HG03442 (cell line): ENCODE results near the gene MPC1.
"Not testable (repeated sequence)": the region's sequence is repeated elsewhere in the genome, so short reads cannot be mapped to it uniquely, and the experiment has no call there.

Experiments used
- ATAC-seq: cut with Tn5 transposase; IDR thresholded peaks from one replicate; pipeline ENCODE4 v1.9.1; 2021; ENCODE audit warnings: mild to moderate bottlenecking, moderate library complexity; ENCODE audit not compliant: unreplicated experiment

MPC1 gene

DNA sequence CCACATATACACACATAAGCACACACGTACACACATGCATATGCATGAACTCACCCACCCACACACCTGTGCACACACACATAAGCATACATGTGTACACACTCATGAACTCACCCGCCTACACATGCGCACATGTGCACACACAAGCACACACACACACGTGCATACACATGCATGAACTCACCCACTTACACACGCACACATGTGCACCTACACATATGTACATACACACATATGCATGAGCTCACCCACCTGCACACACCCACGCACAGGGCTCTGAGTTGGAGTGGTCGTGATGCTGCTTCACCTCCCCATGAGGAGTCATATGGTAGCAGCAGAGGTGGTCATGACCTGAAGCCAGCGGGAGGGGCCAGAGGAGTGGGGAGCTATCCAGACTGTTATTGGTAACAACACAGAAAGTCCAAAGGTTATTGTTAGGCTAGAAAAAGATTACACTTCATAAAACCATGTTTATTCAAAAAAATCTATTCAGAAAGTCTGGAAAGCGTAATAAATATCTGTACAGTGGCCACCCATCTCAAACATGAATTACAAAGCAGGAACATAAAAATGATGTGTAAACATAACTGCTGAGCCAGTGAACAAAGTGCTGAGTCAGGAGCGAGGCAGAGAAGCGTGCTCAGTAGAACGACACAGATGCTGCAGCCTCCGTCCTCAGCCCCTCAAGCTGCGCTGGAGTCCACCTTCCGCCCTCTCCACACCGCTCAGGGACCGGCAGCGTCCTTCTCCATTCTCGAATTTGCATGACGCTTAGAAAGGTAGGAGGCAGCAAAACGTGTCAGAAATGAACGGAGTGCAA lies 26.4 kb upstream of the MPC1 start:
- ATAC-seq = no peak

DNA sequence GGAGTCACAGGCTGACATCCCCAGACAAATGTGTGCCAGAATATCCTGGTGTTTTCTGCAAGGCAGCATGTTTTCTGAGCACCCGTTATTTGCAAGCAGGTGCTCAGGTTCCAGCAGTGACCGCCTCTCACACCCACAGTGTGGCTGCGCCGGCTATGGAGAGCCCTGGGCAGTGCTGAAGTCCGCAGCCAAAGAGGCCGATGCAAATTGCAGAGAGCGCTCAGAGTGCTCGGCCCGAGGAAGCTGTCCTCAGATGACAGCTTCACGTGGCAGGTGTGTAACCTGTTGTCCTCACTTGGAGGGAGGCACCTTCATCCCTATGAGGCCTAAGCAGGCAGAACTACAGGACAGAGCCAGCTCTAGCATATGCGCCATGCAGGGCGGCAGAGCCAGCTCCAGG lies 23.5 kb upstream of the MPC1 start:
- no peak for ATAC-seq

DNA sequence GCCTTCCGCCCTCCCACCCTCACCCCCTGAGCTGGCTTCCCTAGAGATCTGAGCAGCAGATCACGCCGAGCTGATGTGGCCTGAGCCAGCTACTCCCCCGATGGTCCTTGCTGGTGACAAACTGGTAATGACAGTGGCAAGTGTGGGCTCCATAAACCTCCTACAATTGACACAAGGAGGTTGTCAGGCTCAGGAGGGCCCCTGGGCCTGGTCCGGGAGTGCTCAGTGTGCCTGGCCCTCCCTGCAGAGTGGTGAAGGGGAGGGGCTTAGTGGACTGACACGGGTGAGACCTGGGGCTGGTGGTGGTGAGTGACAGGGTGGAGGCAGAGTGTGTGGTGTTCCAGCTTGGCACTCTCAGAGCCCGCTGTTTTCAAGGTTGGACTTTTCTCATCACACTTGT lies 22.6 kb upstream of the MPC1 start:
- no peak for ATAC-seq

DNA sequence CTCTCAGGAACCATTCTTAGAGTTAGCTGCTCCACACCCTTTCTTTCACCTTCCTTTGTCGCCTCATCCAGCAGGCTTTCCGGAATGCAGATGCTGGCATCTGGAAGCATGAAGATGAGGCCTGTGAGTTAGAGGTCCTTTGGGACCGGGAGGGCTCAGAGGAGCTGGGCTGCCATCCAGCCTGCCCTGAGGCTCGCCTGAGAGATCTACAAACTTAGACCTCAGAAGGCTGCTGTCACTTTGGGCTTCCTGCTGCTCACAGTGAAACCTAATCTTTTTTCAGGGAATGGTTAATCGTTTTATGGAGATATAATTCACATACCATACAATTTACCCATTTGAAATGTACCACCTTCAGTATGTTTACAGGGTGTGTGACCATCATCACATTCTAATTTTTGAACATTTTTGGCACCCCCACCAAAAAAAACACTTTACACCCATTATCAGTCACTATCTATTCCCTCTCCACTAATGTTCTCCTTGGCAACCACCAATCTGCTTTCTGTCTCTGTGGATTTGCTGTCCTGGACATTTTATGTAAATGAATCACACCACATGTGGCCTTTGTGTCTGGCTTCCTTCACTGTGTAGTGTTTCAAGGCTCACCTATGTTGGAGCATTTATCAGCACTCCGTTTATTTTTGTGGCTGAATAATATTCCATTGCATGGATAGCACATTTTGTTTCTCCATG lies 20.0 kb upstream of the MPC1 start:
- ATAC-seq = no peak

DNA sequence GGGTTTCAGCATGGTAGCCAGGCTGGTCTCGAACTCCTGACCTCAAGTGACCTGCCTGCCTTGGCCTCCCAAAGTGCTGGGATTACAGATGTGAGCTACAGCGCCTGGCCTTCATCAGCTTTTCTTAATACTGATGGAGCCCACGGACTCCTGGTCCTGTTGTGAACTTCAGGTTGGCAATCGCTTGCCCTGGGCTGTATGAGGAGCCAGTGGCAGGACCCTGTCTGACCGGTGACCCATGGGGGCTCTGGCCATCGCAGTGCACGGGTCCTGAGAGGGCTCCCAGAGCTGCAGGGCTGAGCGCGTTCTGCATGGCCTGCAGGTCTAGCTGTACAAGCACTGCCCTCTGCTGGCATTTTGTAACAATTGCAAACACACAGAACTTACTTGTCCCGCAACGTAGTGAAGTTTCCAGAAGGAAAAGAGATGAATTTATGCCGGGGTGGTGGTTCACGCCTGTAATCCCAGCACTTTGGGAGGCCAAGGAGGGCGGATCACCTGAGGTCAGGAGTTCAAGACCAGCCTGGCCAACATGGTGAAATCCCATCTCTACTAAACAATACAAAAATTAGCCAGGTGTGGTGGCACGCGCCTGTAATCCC lies 18.0 kb upstream of the MPC1 start:
- peak; percentile 83 for ATAC-seq

DNA sequence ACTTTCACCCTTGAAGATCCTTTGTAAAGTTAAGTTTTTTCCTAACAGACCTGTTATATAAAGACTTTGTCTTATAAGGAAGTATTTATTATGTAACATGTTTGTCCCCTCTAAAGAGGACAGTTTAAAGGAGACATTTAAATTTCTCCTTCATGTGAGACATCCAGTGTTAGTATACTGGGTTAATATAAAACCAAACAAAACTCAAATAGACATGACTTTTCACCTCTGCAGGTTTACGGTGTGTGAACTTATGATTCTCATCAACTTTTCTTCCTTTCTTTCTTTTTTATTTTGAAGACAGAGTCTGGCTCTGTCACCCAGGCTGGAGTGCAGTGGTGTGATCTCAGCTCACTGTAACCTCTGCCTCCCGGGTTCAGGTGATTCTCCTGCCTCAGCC lies 17.4 kb upstream of the MPC1 start:
- ATAC-seq = no peak

DNA sequence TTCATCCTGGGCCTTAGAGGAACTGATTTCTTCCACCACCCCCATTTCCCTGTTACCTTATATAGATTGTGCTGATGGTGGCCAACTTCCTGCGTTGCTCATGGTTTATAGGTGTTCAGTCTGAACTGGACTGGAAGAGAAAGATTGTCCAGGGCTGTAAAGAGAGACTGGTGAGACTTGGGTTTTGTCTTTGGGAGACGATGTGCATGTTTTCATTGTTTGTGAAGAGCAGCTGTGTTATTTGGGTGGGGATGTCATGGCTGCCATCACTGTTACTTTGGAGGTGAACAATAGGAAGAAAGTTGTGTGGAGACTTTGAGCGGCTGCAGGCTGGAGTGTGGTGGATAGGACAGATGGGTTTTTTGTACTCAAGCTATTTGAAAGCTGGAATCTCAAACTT lies 15.6 kb upstream of the MPC1 start:
- ATAC-seq = no peak

DNA sequence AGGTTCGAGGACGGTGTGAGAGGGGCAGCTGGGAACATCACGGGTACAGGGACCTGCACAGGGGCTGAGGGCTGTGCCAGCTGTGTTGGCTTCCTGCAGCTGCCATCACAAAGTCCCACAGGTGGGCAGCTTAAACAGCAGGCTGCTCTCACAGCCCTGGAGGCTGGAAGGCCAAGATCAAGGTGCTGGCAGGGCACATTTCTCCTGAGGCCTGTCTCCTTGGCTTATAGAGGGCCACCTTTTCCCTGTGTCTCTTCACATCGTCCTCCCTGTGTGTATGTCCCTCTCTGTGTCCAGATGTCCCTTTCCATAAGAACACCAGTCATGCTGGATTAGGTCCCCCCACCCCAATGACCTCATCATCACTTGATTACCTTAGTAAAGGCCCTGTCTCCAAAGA lies 15.1 kb upstream of the MPC1 start:
- ATAC-seq = no peak

DNA sequence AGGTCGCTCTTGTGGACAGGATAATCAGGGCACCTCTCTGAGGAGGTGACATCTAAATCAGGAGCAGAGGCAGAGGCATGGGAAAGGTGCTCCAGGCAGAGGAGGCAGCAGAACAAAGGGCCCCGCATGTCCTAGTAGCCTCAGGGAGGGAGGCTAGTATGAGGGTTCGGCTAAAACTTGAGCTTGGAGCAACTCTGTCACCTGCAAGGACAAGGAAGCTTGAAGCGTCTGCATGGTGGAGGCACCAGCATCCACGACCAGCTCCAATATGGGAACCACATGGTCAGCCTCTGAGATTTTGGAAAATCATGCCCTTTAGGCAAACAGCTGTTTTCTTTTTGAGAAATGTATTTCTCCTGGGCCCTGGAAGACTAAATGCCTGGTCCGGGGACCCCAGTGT lies 13.0 kb upstream of the MPC1 start:
- ATAC-seq = no peak

DNA sequence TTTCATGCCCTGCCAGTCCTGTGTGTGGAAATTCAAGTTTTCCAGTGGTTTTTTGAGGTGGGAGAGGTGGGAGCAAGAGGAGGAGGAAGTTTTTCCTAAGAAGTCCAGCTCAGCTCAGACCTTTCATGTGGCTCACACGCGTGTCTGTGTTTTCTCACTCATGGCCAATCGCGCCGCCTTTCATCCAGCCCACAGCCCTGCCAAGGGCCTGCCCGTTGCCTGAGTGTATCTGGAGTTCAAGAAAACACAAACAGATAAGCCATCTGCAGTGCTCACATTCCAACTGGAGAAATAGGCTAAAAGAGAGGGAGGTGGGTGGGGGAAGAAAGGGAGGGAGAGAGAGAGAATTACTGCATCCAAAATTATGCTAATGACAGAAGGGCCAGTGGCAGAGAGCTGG lies 12.6 kb upstream of the MPC1 start:
- no peak for ATAC-seq

DNA sequence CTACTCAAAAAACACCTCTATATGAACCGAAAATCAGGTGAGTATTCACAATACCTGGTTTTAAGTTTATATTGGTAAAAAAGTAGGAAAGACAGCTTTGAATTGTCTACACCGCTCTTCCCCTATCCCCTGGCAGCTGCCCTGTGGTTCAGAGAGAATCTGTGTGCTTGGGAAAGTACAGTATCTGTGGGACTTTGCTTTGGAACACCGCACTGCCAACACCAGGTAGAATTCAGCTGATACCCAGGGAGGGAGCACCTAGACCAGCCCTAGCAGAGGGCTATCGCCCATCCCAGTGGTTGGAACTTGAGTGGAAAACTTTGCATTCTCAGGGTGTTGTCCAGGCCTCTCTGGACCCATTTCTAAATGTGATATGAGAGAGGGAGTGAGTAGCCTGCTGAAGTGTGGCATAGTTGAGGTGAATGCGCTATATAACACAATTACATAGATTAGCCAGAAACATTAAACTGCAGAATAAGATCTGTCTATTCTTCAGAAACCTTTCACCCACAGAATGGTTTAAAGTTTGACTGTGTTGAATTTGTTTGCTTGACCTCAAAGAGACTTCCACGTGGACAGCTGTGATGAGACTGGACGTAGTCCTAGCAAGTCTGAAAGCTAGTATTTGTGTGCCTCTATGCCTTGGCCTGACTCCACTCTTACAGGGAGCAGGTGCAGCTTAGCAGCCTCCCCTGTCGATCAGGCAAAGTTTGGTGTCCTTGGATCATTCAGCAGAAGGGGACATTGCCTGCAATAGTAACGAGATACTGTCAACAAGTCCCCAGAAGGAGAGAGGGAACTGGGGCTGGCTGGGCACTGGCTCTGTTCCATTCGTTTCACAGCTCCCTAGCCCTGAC lies 11.5 kb upstream of the MPC1 start:
- no peak for ATAC-seq

DNA sequence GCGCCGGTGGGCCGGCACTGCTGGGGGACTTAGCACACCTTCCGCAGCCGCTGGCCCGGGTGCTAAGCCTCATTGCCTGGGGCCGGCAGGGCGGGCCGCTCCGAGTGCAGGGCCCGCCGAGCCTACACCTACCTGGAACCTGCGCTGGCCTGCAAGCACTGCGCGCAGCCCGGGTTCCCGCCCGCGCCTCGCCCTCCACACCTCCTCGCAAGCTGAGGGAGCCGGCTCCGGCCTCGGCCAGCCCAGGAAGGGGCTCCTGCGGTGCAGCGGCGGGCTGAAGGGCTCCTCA lies 10.7 kb upstream of the MPC1 start:
- ATAC-seq = no peak

DNA sequence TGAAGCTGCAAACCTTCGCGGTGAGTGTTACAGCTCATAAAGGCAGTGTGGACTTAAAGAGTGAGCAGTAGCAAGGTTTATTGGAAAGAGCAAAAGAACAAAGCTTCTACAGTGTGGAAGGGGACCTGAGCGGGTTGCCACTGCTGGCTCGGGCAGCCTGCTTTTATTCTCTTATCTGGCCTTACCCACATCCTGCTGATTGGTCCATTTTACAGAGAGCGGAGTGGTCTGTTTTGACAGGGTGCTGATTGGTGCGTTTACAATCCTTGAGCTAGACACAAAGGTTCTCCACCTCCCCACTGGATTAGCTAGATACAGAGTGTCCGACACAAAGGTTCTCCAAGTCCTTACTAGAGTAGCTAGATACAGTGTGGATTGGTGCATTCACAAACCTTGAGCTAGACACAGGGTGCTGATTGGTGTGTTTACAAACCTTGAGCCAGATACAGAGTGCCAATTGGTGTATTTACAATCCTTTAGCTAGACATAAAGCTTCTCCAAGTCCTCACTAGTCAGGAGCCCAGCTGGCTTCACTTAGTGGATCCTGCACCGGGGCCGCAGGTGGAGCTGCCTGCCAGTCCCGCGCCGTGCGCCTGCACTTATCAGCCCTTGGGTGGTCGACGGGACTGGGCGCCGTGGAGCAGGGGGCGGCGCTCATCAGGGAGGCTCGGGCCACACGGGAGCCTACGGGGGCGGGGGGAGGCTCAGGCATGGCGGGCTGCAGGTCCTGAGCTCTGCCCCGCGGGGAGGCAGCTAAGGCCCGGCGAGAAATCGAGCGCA lies 10.2 kb upstream of the MPC1 start:
- ATAC-seq = not testable (repeated sequence)

DNA sequence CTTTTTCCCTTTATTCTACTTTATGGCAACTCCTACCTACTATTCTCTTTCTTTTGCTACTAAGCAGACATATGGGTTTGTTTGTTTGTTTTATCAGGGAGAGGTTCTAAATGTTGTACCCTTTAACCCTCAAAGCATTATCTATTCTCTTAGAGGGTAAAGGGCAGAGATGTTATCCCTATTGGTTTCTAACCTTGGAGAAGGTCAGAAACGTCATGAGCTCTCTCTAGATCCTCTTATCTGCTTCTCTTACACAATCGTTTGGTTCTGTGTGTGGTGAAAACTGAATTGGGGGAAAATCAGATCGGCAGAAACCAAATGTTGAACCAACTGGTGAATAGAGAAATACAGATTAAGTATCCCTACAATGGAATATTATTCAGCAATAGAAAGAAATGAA lies 6.4 kb upstream of the MPC1 start:
- no peak for ATAC-seq

DNA sequence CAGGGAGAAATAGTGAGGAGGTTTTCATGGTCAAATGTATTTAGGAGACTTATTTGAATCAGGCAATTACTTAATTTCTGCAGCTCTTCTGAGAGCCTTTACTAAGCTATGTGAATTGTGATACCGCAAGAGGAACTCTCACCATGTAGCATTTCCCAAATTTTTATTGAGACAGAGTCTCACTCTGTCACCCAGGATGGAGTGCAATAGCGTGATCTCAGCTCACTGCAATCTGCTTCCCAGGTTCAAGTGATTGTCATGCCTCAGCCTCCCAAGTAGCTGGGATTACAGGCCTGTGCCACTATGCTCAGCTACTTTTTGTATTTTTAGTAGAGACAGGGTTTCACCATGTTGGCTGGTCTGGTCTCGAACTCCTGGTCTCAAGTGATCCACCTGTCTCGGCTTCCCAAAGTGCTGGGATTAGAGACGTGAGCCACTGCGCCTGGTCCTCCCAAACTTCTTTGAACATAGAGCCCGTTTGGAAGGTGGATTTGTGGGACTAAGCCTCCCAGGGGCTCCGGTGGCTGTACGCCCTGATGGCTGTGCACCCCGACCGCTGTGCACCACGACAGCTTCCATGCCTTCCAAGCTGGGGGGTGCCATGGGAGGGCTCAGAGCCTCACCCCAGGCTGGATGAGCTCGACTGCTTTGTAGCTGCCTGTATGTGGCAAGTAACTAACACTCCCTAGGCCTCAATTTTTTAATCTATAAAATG lies 5.7 kb upstream of the MPC1 start:
- ATAC-seq = no peak

DNA sequence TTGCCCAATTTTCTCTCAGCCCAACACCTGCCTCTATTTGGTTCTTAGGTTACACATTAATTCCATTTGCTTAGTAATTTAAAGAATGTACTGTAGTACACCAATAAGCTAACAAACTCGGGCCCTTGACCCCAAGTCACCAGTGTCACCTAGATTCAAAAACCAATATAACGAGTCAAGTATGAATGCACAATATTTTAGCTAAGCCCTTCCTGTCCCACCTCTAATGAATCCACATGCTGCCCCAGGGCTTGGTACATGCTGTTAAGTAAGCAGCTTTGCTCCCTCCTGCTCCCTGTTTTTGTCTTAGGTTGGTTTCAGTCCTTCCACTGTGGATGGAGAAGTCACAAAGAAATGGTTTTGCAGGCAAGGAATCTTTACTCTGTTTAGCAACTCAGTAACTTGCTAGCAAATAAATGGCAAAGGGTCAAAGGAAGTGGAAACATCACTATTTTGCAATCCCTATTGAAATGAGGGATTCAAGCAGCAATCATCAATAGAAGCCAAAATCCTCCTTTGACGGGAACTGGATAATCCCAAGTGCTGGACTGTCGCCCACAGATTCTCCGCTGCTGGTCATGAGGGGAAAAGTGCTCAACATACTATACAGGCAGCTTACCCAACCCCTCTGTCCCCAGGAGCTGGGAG lies 5.0 kb upstream of the MPC1 start:
- no peak for ATAC-seq

DNA sequence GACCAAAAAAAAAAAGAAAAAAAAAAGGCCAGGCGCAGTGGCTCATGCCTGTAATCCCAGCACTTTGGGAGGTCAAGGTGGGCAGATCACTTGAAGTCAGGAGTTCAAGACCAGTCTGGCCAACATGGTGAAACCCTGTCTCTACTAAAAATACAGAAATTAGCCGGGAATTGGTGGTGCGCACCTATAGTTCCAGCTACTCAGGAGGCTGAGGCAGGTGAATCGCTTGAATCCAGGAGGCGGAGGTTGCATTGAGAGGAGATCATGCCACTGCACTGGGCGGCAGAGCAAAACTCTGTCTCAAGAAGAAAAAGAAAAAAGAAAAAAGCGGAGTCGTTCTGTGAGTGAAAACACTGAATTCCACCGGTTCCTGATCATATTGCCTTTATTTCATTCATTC lies 4.4 kb upstream of the MPC1 start:
- ATAC-seq = not testable (repeated sequence)

DNA sequence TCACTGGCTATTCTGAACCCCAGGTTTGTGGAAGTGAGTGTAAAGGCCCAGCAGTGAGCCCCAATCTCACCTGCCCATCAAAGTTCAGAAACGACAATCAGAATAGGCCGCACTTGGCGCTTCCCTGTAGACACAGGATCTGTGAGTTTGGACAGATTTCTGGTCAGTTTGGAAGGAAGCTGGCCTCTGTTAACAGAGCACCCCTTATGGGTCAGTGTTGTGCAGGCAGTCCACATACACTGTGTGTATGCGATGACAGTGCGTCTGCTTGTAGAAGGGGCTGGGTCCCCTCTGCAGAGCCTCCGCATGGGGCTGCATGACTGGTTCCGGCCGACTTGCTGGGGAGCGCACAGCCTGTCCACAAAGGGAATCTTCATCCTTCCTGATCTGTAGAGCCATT lies 3.4 kb upstream of the MPC1 start:
- ATAC-seq = no peak

DNA sequence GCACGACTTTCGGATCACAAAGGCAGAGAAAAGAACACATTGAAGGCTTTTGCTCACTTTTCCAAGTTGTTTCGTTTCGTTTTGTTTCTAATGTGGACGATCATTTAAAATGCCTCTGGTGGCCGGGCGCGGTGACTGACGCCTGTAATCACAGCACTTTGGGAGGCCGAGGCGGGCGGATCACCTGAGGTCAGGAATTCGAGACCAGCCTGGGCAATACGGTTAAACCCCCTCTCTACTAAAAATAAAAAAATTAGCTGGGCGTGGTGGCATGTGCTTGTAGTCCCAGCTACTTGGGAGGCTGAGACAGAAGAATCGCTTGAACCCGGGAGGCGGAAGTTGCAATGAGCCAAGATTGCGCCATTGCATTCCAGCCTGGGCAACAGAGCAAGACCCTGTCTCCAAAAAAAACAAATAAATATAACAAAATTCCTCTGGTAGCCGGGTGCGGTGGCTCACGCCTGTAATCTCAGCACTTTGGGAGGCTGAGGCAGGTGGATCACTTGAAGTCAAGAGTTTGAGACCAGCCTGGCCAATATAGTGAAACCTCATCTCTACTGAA lies 1.1 kb upstream of the MPC1 start:
- ATAC-seq = not testable (repeated sequence)
